Measurements from ENCODE around the gene HOTAIR. TPM values are rescaled to one million over a fixed set of nuclear protein-coding genes. Genes with fewer than 3 reads are reported as not detected.

HOTAIR gene
- polyA plus RNA-seq, 1 donor from 2014 or later, result not detected

DNA sequence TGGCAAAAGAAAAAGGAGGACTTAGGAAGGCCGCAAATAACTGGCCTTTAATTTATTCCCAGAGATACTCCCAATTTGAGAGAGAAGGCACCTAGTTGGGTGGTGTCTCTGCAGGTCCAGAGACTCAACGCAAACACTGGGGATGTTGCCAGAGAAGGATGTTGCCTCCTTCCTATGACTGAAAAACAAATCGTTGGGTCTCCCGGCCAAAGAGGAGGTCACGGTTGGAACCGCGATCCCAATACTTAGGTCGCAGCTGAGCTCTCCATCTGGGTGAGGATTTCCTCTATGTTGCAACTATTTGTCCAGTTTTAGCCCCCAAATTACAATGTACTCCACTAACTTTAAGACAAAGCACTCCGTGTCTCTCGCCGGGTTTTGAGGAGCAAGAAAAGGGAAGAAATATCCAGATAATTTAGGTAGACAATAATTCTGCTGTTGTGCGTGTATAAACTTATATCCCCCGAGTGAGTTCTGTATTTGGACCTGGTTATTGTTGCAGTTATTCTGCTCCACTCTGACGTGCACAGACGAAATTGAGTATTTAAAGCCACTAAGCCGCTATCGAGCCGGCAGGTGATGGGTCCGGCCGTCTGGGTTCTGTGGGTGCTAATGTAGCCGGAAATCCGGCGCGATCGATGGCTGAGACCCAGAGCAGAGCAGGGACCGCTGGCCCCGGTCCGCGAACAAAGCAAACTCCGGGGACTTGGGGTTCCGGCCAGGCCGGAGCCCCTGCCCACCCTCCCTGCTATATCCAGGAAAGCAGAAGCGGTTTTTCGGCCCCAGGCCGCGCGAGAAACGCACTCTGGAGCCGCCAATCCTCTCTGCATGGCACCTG, 14.3 kb downstream of the HOTAIR start:
- Histone ChIP-seq H3K9ac (ENCODE audit: low read length) (no peak overlapping the region), H3K9me2 (ENCODE audit: insufficient read depth, low read length) (no peaks in the 10 kb centered on the region), H3K9me3 (ENCODE audit: low read length) (no peaks in the 10 kb centered on the region), H3K27ac (ENCODE audit: low read length) (no peak overlapping the region), H3K27me3 (ENCODE audit: insufficient read depth, low read depth, low read length) (peaks cover 100% of the 10 kb centered on the region), H4K20me1 (ENCODE audit: insufficient read depth) (no peaks in the 10 kb centered on the region), H3F3A (ENCODE audit: insufficient read depth, low read length, poor library complexity, severe bottlenecking) (no peaks in the 10 kb centered on the region), H3K79me2 (replicated peaks; ENCODE audit: insufficient read depth, low read length) (no peaks in the 10 kb centered on the region), H3K36me3 (ENCODE audit: insufficient read depth, low read length) (no peaks in the 10 kb centered on the region), H2AFZ (ENCODE audit: low read depth, low read length) (no peak overlapping the region), H3K4me3 (ENCODE audit: low read length) (no peak overlapping the region), H3K4me2 (ENCODE audit: low read length) (no peak overlapping the region)
- TF ChIP-seq EZH2 (IDR thresholded peaks at IDR 0.05; ENCODE audit: borderline replicate concordance, insufficient read depth, low read length, poor library complexity, severe bottlenecking), result peak; percentile 2
- TF ChIP-seq SMC3 (conservative IDR thresholded peaks at IDR 0.05; ENCODE audit: poor library complexity), result no peak

DNA sequence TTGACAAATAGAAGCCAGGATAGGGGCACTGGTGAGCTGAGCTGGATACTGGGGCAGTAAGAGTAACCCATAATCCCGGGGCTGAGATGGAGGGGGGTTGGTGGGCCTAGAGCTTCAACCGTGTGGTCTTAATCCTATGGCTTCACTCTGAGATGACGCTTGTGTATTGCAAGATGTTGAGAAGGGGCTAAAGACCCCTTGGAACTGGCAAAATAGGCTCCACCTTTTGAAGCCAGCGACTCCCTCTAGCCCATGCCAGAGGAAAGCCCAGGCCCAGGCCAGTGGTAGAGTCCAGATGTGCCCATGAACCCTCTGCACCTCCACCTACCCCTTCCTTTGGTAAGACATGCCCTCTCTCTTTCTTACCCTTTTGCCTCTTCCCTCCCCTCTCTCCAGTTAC, 15.4 kb downstream of the HOTAIR start:
- Histone ChIP-seq H3K4me3 (ENCODE audit: low read length) (no peak overlapping the region), H3K9ac (ENCODE audit: low read length) (no peak overlapping the region), H3K27ac (ENCODE audit: low read length) (no peak overlapping the region), H3K27me3 (ENCODE audit: insufficient read depth, low read depth, low read length) (peaks cover 100% of the 10 kb centered on the region), H2AFZ (ENCODE audit: low read depth, low read length) (no peak overlapping the region), H3K9me3 (ENCODE audit: low read length) (no peaks in the 10 kb centered on the region), H3K36me3 (ENCODE audit: insufficient read depth, low read length) (no peaks in the 10 kb centered on the region), H3K4me2 (ENCODE audit: low read length) (no peak overlapping the region), H3F3A (ENCODE audit: insufficient read depth, low read length, poor library complexity, severe bottlenecking) (no peaks in the 10 kb centered on the region), H3K79me2 (replicated peaks; ENCODE audit: insufficient read depth, low read length) (no peaks in the 10 kb centered on the region), H3K9me2 (ENCODE audit: insufficient read depth, low read length) (no peaks in the 10 kb centered on the region), H4K20me1 (ENCODE audit: insufficient read depth) (no peaks in the 10 kb centered on the region)
- TF ChIP-seq POLR2AphosphoS5 (IDR thresholded peaks at IDR 0.05), result no peak
- TF ChIP-seq MXI1 (conservative IDR thresholded peaks at IDR 0.05; ENCODE audit: poor library complexity, severe bottlenecking), result no peak
- TF ChIP-seq EZH2 (IDR thresholded peaks at IDR 0.05; ENCODE audit: borderline replicate concordance, insufficient read depth, low read length, poor library complexity, severe bottlenecking), result no peak
- no peak for TF ChIP-seq RAD21 (conservative IDR thresholded peaks at IDR 0.05)
- TF ChIP-seq TAF1 (IDR thresholded peaks at IDR 0.05; ENCODE audit: low read depth), result no peak
- TF ChIP-seq, protein P1, sequence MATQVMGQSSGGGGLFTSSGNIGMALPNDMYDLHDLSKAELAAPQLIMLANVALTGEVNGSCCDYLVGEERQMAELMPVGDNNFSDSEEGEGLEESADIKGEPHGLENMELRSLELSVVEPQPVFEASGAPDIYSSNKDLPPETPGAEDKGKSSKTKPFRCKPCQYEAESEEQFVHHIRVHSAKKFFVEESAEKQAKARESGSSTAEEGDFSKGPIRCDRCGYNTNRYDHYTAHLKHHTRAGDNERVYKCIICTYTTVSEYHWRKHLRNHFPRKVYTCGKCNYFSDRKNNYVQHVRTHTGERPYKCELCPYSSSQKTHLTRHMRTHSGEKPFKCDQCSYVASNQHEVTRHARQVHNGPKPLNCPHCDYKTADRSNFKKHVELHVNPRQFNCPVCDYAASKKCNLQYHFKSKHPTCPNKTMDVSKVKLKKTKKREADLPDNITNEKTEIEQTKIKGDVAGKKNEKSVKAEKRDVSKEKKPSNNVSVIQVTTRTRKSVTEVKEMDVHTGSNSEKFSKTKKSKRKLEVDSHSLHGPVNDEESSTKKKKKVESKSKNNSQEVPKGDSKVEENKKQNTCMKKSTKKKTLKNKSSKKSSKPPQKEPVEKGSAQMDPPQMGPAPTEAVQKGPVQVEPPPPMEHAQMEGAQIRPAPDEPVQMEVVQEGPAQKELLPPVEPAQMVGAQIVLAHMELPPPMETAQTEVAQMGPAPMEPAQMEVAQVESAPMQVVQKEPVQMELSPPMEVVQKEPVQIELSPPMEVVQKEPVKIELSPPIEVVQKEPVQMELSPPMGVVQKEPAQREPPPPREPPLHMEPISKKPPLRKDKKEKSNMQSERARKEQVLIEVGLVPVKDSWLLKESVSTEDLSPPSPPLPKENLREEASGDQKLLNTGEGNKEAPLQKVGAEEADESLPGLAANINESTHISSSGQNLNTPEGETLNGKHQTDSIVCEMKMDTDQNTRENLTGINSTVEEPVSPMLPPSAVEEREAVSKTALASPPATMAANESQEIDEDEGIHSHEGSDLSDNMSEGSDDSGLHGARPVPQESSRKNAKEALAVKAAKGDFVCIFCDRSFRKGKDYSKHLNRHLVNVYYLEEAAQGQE (IDR thresholded peaks at IDR 0.05; ENCODE audit: borderline replicate concordance), result no peak
- TF ChIP-seq, protein P2, sequence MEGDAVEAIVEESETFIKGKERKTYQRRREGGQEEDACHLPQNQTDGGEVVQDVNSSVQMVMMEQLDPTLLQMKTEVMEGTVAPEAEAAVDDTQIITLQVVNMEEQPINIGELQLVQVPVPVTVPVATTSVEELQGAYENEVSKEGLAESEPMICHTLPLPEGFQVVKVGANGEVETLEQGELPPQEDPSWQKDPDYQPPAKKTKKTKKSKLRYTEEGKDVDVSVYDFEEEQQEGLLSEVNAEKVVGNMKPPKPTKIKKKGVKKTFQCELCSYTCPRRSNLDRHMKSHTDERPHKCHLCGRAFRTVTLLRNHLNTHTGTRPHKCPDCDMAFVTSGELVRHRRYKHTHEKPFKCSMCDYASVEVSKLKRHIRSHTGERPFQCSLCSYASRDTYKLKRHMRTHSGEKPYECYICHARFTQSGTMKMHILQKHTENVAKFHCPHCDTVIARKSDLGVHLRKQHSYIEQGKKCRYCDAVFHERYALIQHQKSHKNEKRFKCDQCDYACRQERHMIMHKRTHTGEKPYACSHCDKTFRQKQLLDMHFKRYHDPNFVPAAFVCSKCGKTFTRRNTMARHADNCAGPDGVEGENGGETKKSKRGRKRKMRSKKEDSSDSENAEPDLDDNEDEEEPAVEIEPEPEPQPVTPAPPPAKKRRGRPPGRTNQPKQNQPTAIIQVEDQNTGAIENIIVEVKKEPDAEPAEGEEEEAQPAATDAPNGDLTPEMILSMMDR (IDR thresholded peaks at IDR 0.05; ENCODE audit: poor library complexity, severe bottlenecking), result no peak
- TF ChIP-seq SMC3 (conservative IDR thresholded peaks at IDR 0.05; ENCODE audit: poor library complexity), result no peak
- no peak for TF ChIP-seq EP300 (conservative IDR thresholded peaks at IDR 0.05; ENCODE audit: poor library complexity, severe bottlenecking)
